Activated CD4-positive, alpha-beta T cell treated with anti-CD3 and anti-CD28 coated beads, Interleukin-2, amount 10 ng/mL, durations not matched to agents 24 days and 14 days (primary cell): ENCODE results near the gene NUDT2. TPM values are rescaled to one million over a fixed set of nuclear protein-coding genes. Genes with fewer than 3 reads are reported as not detected.

Experiments
- DNase-seq: peaks from one replicate; pipeline ENCODE4 v3.0.0; 2022
- H3K27ac Mint-ChIP-seq: one replicate; pipeline ENCODE4 v1.8.0; 2022; ENCODE audit warnings: mild to moderate bottlenecking, mixed read lengths
- H3K27me3 Mint-ChIP-seq: one replicate; pipeline ENCODE4 v1.8.0; 2022; ENCODE audit warnings: mixed read lengths
- H3K36me3 Mint-ChIP-seq: one replicate; pipeline ENCODE4 v1.8.0; 2022; ENCODE audit warnings: low read depth, mild to moderate bottlenecking, mixed read lengths
- H3K4me1 Mint-ChIP-seq: one replicate; pipeline ENCODE4 v1.8.0; 2021; ENCODE audit warnings: mixed read lengths
- H3K4me3 Mint-ChIP-seq: one replicate; pipeline ENCODE4 v1.8.0; 2022; ENCODE audit warnings: mild to moderate bottlenecking, moderate library complexity, mixed read lengths
- H3K9me3 Mint-ChIP-seq: one replicate; pipeline ENCODE4 v1.8.0; 2021; ENCODE audit warnings: mixed read lengths
- intact Hi-C: fragments of 100-400 bp; cut with micrococcal nuclease; formaldehyde crosslinking; loops from one replicate; pipeline ENCODE4 v1.15.1; 2023
- total RNA-seq: library from RNA; stranded (reverse); gene quantifications from 2 replicates; pipeline ENCODE4 v1.2.3, GENCODE V29; 2022

NUDT2 gene
- total RNA-seq, 1 donor from 2014 or later, result 30.4 TPM

- no peak overlapping the region for H3K4me3 Mint-ChIP-seq
- H3K4me1 Mint-ChIP-seq, result peaks cover 4% of the 10 kb centered on the region
- no peak overlapping the region for H3K27ac Mint-ChIP-seq
- H3K9me3 Mint-ChIP-seq, result no peaks in the 10 kb centered on the region
- intact Hi-C loops, result no loop called here
- peaks cover 13% of the 10 kb centered on the region for H3K36me3 Mint-ChIP-seq
- DNase-seq, result no peak
- no peaks in the 10 kb centered on the region for H3K27me3 Mint-ChIP-seq
Observed at GRCh38 chr9:34369636-34370035, 40.3 kb downstream of the NUDT2 start.

- DNase-seq, result no peak
- intact Hi-C loops, result no loop called here
- H3K27me3 Mint-ChIP-seq, result no peaks in the 10 kb centered on the region
- H3K27ac Mint-ChIP-seq, result no peak overlapping the region
- peaks cover 7% of the 10 kb centered on the region for H3K4me1 Mint-ChIP-seq
- peaks cover 13% of the 10 kb centered on the region for H3K36me3 Mint-ChIP-seq
- no peak overlapping the region for H3K4me3 Mint-ChIP-seq
- no peaks in the 10 kb centered on the region for H3K9me3 Mint-ChIP-seq
Observed at GRCh38 chr9:34370335-34370969, 41.1 kb downstream of the NUDT2 start.

DNA sequence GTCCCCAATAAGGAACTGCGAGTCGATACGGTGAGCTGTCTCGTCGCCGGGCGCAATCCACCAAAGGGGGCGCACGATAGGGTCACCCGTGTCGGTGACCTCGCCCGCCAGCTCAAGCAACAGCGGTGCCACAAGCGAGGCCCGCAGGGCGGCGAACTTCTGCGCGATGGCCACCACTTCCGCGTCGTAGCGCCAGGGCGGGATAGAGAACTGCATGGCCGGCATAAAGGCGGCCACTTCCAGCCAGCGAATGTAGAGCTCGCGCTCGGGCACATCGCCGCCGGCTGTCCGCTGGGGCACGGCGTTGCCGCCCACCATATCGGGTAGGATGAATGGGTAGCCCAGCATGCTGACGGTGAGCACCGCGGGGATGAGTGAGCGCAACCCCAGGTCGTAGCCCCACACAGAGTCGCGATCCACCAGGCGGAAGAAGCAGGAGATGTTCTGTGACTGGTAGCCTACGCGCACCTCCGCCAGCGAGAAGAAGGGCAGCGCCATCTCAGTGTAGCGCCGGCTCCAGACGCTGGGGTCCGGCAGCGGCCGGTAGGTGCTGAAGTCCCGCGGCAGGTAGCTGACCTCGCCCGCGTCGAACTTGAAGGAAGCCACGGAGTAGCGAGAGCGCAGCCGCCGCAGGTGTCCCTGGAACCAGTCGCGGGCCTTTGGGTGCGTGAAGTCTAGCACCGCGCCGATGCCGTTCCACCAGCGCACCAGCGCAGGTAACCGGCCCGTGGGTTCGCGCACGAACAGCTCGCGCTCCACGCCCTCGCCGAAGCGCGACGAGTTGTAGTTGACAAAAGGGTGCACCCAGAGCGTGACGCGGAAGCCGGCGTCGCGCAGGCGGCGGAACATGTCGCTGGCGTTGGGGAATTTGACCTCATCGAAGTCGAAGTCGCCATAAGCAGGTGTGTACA lies 41.9 kb downstream of the NUDT2 start:
- Mint-ChIP-seq H3K27ac (no peak overlapping the region), H3K36me3 (peaks cover 13% of the 10 kb centered on the region), H3K4me3 (peak overlapping the region; percentile 8), H3K27me3 (no peaks in the 10 kb centered on the region), H3K4me1 (peaks cover 13% of the 10 kb centered on the region), H3K9me3 (no peaks in the 10 kb centered on the region)
- intact Hi-C loops, result no loop called here
- DNase-seq, result no peak

- Mint-ChIP-seq H3K36me3 (peaks cover 10% of the 10 kb centered on the region), H3K27me3 (no peaks in the 10 kb centered on the region), H3K4me1 (peaks cover 14% of the 10 kb centered on the region), H3K9me3 (no peaks in the 10 kb centered on the region), H3K4me3 (no peak overlapping the region), H3K27ac (no peak overlapping the region)
- intact Hi-C loops, result no loop called here
- no peak for DNase-seq
Observed at GRCh38 chr9:34371886-34372466, 42.6 kb downstream of the NUDT2 start.

DNA sequence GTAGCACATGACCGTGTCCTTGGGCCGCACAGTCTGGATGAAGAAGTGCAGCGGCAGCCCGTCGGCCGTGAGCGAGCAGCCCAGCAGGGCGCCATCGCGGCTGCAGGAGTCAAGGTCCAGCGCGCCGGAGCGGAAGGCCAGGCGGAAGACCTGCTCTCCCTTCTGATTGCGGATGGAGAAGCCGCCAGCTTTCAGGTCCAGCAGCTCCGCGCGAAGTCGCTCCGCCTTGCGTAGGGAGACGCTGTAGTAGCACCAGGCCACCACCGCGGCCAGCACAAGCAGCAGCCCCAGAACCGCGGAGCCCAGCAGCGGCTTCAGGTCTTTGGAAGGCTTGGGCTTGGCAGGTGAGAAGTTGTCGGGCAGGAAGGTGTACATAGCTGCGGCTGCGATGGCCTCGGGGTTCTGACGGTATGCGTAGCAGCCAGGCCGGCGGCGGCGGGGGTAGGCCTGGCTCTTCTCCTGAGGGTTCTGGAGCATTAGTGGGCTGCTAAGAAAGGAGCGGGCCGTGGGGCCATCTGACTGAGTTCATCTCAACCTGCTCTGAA lies 43.2 kb downstream of the NUDT2 start:
- intact Hi-C loops, result no loop called here
- Mint-ChIP-seq H3K36me3 (peaks cover 7% of the 10 kb centered on the region), H3K9me3 (no peaks in the 10 kb centered on the region), H3K27me3 (no peaks in the 10 kb centered on the region), H3K4me1 (peaks cover 14% of the 10 kb centered on the region), H3K4me3 (no peak overlapping the region), H3K27ac (no peak overlapping the region)
- DNase-seq, result no peak

- peaks cover 19% of the 10 kb centered on the region for H3K4me1 Mint-ChIP-seq
- no peaks in the 10 kb centered on the region for H3K9me3 Mint-ChIP-seq
- intact Hi-C loops, result no loop called here
- H3K27ac Mint-ChIP-seq, result no peak overlapping the region
- H3K4me3 Mint-ChIP-seq, result no peak overlapping the region
- H3K27me3 Mint-ChIP-seq, result no peaks in the 10 kb centered on the region
- DNase-seq, result no peak
- H3K36me3 Mint-ChIP-seq, result peaks cover 2% of the 10 kb centered on the region
Observed at GRCh38 chr9:34373749-34374148, 44.4 kb downstream of the NUDT2 start.

GRCh38 chr9:34374339-34374738 lies 45.0 kb downstream of the NUDT2 start:
- intact Hi-C loops, result no loop called here

DNA sequence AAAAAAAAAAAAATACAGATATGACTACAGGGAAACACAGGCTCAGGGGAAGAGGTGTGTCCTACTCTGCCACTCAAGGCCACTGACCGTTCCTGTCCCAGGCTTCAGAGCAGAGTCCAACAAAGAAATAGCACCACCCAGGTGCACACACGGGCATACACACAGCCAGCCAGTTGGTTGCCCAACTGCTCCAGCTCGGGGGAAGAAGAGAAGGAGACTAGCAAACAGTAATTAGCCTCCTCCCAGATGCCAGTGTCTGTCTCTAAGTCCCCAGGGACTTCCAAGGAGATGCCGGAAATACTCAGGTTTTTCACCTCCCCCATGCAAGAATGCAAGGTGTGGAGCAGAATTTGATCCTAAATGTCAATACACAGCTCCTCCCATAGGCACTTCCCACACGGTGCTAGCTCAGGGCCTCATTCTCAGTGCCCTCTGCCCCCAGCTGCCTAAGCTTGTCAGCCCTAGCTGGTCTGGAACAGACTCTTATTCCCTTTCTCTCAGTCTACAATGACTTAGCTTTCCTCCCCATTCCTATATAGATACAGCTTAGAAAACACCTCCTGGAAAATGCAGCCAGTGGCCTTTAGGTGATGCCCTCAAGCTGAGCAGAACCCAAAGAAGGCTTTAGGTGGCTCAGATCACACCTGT lies 45.7 kb downstream of the NUDT2 start:
- H3K4me1 Mint-ChIP-seq, result peaks cover 27% of the 10 kb centered on the region
- intact Hi-C loops, result no loop called here
- H3K4me3 Mint-ChIP-seq, result peak overlapping the region; percentile 89
- no peak for DNase-seq
- no peaks in the 10 kb centered on the region for H3K36me3 Mint-ChIP-seq
- H3K27ac Mint-ChIP-seq, result no peak overlapping the region
- H3K27me3 Mint-ChIP-seq, result no peaks in the 10 kb centered on the region
- H3K9me3 Mint-ChIP-seq, result no peaks in the 10 kb centered on the region

More at GRCh38 chr9:34374339-34374738, 45.0 kb downstream of the NUDT2 start:
- no peak overlapping the region for H3K27ac Mint-ChIP-seq
- no peaks in the 10 kb centered on the region for H3K9me3 Mint-ChIP-seq
- H3K4me1 Mint-ChIP-seq, result peaks cover 21% of the 10 kb centered on the region
- no peak for DNase-seq
- H3K36me3 Mint-ChIP-seq, result no peaks in the 10 kb centered on the region
- H3K27me3 Mint-ChIP-seq, result no peaks in the 10 kb centered on the region
- no peak overlapping the region for H3K4me3 Mint-ChIP-seq

GRCh38 chr9:34375901-34376595 lies 46.7 kb downstream of the NUDT2 start:
- H3K4me3 Mint-ChIP-seq, result peak overlapping the region; percentile 89
- H3K27ac Mint-ChIP-seq, result peak overlapping the region; percentile 78
- peak; percentile 81 for DNase-seq
- H3K9me3 Mint-ChIP-seq, result no peaks in the 10 kb centered on the region
- intact Hi-C loops, result loop anchor here (2.0 kb wide), 3 partner anchors 47 to 559 kb away; partner anchors contain the start of genes DCAF12, KIF24, NUDT2 and UBE2R2
- H3K36me3 Mint-ChIP-seq, result no peaks in the 10 kb centered on the region
- H3K27me3 Mint-ChIP-seq, result no peaks in the 10 kb centered on the region
- peaks cover 35% of the 10 kb centered on the region for H3K4me1 Mint-ChIP-seq

DNA sequence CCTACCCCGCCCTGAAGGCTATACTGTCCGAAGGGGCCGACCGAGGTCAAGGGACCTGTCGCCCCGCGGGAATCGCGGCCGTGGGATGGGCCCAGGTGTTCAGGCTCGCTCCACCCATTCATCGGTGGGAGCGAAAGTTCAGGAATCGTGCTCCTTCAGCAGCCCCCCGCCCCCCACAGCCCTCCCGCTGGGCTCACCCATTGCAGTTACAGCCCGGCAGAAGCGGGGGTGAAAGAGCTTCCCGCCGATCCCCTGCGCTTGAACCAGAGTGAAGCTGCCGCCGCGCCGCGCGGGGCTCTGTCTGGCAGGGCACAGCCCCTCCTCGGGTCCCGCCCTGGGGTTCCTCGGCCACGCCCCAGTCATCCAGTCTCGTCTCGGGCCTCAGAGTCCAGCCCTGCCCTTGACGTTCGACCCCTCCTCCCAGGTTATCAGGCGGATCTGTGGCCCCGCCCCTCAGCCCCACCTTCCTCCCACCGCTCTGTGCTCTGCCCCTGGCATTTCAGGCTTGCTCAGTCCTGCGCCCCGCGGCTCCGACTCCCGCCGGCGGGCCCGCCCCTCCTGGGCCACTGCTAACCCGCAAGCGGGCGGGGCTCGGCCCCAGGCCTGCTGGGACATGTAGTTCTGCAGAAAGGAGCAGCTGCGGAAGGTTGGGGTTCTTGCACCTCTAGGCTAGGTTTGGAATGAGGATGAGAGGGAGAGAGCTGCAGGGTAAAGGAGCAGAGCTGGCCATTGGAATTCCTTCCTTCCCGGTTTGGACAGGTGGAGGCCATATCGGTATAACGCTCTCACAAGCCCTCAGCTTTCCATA lies 47.4 kb downstream of the NUDT2 start, which contains the start of gene MYORG:
Gene MYORG (minus strand): TSS at position 303 of the 808 bp plus-strand sequence. CDS start 3,955 bp downstream, outside the sequence.
- peaks cover 4% of the 10 kb centered on the region for H3K27me3 Mint-ChIP-seq
- H3K36me3 Mint-ChIP-seq, result no peaks in the 10 kb centered on the region
- intact Hi-C loops, result loop anchor here (2.0 kb wide), 3 partner anchors 48 to 560 kb away; partner anchors contain the start of genes DCAF12, KIF24, NUDT2 and UBE2R2
- DNase-seq, result peak; percentile 99
- peaks cover 41% of the 10 kb centered on the region for H3K4me1 Mint-ChIP-seq
- no peaks in the 10 kb centered on the region for H3K9me3 Mint-ChIP-seq
- H3K27ac Mint-ChIP-seq, result peak within 1 kb of the TSS; percentile 78
- peak within 1 kb of the TSS; percentile 89 for H3K4me3 Mint-ChIP-seq

DNA sequence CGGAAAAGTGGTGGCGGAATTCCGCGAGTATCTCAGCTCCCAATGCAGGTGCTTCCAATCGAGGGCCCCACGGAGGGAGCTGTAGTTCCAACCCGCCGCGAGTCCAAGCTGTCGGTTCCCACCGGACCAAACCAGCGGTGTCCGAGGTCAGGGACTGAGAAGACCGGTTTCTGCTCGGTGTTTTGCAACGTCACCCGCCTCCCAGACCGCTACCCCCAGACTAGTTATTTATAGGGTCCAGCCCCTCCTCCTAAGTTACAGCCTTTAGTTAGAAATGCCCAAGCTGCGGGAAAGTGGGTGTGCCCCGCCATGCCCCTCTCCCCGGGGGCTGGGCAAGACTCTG lies 48.0 kb downstream of the NUDT2 start:
- Mint-ChIP-seq H3K9me3 (no peaks in the 10 kb centered on the region), H3K4me1 (peaks cover 41% of the 10 kb centered on the region), H3K36me3 (no peaks in the 10 kb centered on the region), H3K27ac (no peak overlapping the region), H3K4me3 (peak overlapping the region; percentile 89), H3K27me3 (peaks cover 5% of the 10 kb centered on the region)
- DNase-seq, result no peak
- intact Hi-C loops, result loop anchor here (2.0 kb wide), 3 partner anchors 49 to 561 kb away; partner anchors contain the start of genes DCAF12, KIF24, NUDT2 and UBE2R2

GRCh38 chr9:34378376-34379060 lies 49.1 kb downstream of the NUDT2 start:
- Mint-ChIP-seq H3K36me3 (no peaks in the 10 kb centered on the region), H3K4me1 (peaks cover 41% of the 10 kb centered on the region), H3K4me3 (no peak overlapping the region), H3K27ac (no peak overlapping the region), H3K27me3 (peaks cover 12% of the 10 kb centered on the region), H3K9me3 (no peaks in the 10 kb centered on the region)
- intact Hi-C loops, result loop anchor here (1.0 to 2.0 kb wide), 2 partner anchors 126 to 329 kb away; no protein-coding TSS in a partner anchor
- peak; percentile 56 for DNase-seq
